DND-41 (cell line): Measurements from ENCODE around the gene GRXCR1.

ENCODE experiments used
- ATAC-seq: fragments of 200-7000 bp; cut with Tn5 transposase; 3 replicates; pipeline ENCODE4 v1.9.1; 2021; ENCODE audit warnings: low read depth; ENCODE audit not compliant: insufficient read depth
- DNase-seq: peaks from one replicate; pipeline ENCODE4 v3.0.0-alpha.2; 2020
- H2AFZ ChIP-seq: 2 replicates; pipeline ENCODE4 v1.6.0; 2012; ENCODE audit warnings: low read depth, low read length
- H3K27ac ChIP-seq: 2 replicates; pipeline ENCODE4 v1.5.1; 2012; ENCODE audit warnings: low read length, inconsistent platforms
- H3K27me3 ChIP-seq: fragments of 200-600 bp; sonication (generic); 2 replicates; pipeline ENCODE4 v1.6.0; 2012; ENCODE audit warnings: low read length, mild to moderate bottlenecking, inconsistent platforms; ENCODE audit not compliant: insufficient read depth, poor library complexity
- H3K36me3 ChIP-seq: 2 replicates; pipeline ENCODE4 v1.5.1; 2012; ENCODE audit warnings: low read length, inconsistent platforms; ENCODE audit not compliant: insufficient read depth
- H3K4me1 ChIP-seq: 2 replicates; pipeline ENCODE4 v1.5.1; 2012; ENCODE audit warnings: mild to moderate bottlenecking, low read length; ENCODE audit not compliant: insufficient read depth
- H3K4me2 ChIP-seq: 2 replicates; pipeline ENCODE4 v1.6.0; 2012; ENCODE audit warnings: mild to moderate bottlenecking, moderate library complexity, low read length, inconsistent platforms; ENCODE audit not compliant: insufficient read depth
- H3K4me3 ChIP-seq, 2 experiments: fragments of 200-600 bp in 1 of 2; shearing (Covaris generic) in 1 of 2; 2 replicates each; pipeline ENCODE4 v1.5.1; 2012 to 2016; ENCODE audit warnings: inconsistent platforms in 2 of 2, low read length in 2 of 2, mild to moderate bottlenecking in 2 of 2, low read depth in 1 of 2, moderate library complexity in 1 of 2
- H3K79me2 ChIP-seq: 2 replicates; pipeline ENCODE4 v1.6.0; 2012; ENCODE audit warnings: low read length, inconsistent platforms; ENCODE audit not compliant: insufficient read depth
- H3K9ac ChIP-seq: 2 replicates; pipeline ENCODE4 v1.6.0; 2012; ENCODE audit warnings: low read depth, mild to moderate bottlenecking, inconsistent platforms, low read length, moderate library complexity
- H3K9me3 ChIP-seq: 2 replicates; pipeline ENCODE4 v1.5.1; 2012; ENCODE audit warnings: low read length, moderate library complexity, mild to moderate bottlenecking, inconsistent platforms; ENCODE audit not compliant: insufficient read depth, severe bottlenecking
- H4K20me1 ChIP-seq: 2 replicates; pipeline ENCODE4 v1.6.0; 2012; ENCODE audit warnings: low read length; ENCODE audit not compliant: insufficient read depth
- EZH2 ChIP-seq: IDR thresholded peaks from 3 replicates; pipeline ENCODE4 v1.6.1; 2012; ENCODE audit warnings: borderline replicate concordance, low read depth, mild to moderate bottlenecking, moderate library complexity, low read length, inconsistent platforms; ENCODE audit not compliant: severe bottlenecking
- TF ChIP-seq, protein P1 (sequence below): IDR thresholded peaks from 2 replicates; pipeline ENCODE4 v1.5.1; 2012; ENCODE audit warnings: borderline replicate concordance, low read length, moderate library complexity, mild to moderate bottlenecking; ENCODE audit not compliant: poor library complexity, severe bottlenecking; ENCODE audit errors: extremely low read depth

The GRXCR1 gene

GRCh38 chr4:42955746-42956505 is 63.4 kb downstream of the GRXCR1 start:
- Histone ChIP-seq H3K4me2 (no peak overlapping the region), H3K9me3 (no peaks in the 10 kb centered on the region), H3K36me3 (no peaks in the 10 kb centered on the region), H2AFZ (no peak overlapping the region), H3K27ac (no peak overlapping the region), H3K4me1 (no peaks in the 10 kb centered on the region), H4K20me1 (no peaks in the 10 kb centered on the region), H3K27me3 (no peaks in the 10 kb centered on the region), H3K79me2 (no peaks in the 10 kb centered on the region), H3K9ac (no peak overlapping the region), H3K4me3 (no peak overlapping the region)
- no peak for TF ChIP-seq EZH2
- TF ChIP-seq, protein P1, sequence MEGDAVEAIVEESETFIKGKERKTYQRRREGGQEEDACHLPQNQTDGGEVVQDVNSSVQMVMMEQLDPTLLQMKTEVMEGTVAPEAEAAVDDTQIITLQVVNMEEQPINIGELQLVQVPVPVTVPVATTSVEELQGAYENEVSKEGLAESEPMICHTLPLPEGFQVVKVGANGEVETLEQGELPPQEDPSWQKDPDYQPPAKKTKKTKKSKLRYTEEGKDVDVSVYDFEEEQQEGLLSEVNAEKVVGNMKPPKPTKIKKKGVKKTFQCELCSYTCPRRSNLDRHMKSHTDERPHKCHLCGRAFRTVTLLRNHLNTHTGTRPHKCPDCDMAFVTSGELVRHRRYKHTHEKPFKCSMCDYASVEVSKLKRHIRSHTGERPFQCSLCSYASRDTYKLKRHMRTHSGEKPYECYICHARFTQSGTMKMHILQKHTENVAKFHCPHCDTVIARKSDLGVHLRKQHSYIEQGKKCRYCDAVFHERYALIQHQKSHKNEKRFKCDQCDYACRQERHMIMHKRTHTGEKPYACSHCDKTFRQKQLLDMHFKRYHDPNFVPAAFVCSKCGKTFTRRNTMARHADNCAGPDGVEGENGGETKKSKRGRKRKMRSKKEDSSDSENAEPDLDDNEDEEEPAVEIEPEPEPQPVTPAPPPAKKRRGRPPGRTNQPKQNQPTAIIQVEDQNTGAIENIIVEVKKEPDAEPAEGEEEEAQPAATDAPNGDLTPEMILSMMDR: no peak
- ATAC-seq (no peak), DNase-seq (no peak)

GRCh38 chr4:42965326-42965725 is 72.8 kb downstream of the GRXCR1 start:
- H4K20me1 ChIP-seq: no peaks in the 10 kb centered on the region
- H3K9me3 ChIP-seq: no peaks in the 10 kb centered on the region
- no peak for ATAC-seq
- no peaks in the 10 kb centered on the region for H3K27me3 ChIP-seq
- no peaks in the 10 kb centered on the region for H3K79me2 ChIP-seq
- no peak overlapping the region for H2AFZ ChIP-seq
- H3K4me2 ChIP-seq: no peak overlapping the region
- no peaks in the 10 kb centered on the region for H3K36me3 ChIP-seq
- H3K4me3 ChIP-seq: no peak overlapping the region
- no peak for DNase-seq
- no peak overlapping the region for H3K27ac ChIP-seq
- TF ChIP-seq EZH2: no peak
- TF ChIP-seq, protein P1: no peak
- H3K9ac ChIP-seq: no peak overlapping the region
- H3K4me1 ChIP-seq: no peaks in the 10 kb centered on the region

DNA sequence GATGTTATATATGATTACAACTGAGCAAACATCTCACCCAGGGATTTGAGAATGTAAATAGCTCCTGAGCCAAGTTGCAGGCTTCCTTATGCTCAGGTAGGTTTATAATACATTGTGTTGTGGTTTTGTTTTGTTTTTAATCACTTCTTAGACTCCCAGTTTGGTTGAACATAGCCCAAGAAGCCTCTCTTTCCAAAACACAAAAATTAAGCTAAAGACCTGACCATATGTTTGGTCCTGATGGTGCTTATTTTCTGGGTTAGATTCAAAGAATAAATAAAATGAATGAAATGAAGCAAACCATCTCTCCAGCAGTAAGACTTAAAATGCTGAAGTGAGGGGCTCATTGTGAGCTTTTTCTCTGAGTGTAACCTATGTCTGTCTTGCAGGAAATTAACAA is 93.5 kb downstream of the GRXCR1 start:
- no peaks in the 10 kb centered on the region for H4K20me1 ChIP-seq
- H3K9me3 ChIP-seq: no peaks in the 10 kb centered on the region
- no peak overlapping the region for H3K9ac ChIP-seq
- H3K79me2 ChIP-seq: no peaks in the 10 kb centered on the region
- H2AFZ ChIP-seq: no peak overlapping the region
- H3K27ac ChIP-seq: no peak overlapping the region
- H3K4me1 ChIP-seq: no peaks in the 10 kb centered on the region
- no peak for TF ChIP-seq EZH2
- TF ChIP-seq, protein P1: no peak
- DNase-seq (no peak), ATAC-seq (no peak)
- no peaks in the 10 kb centered on the region for H3K27me3 ChIP-seq
- H3K4me2 ChIP-seq: no peak overlapping the region
- H3K36me3 ChIP-seq: no peaks in the 10 kb centered on the region
- no peak overlapping the region for H3K4me3 ChIP-seq
